KOPT-K1 (cell line): ENCODE measurements around the gene SNCA.

Source experiments
- H3K27ac ChIP-seq: fragments of 200-600 bp; sonication (generic); 2 replicates; pipeline ENCODE4 v1.5.1; 2016; ENCODE audit warnings: antibody characterized with exemption, mild to moderate bottlenecking, low read depth, low read length; ENCODE audit not compliant: poor library complexity, severe bottlenecking
- H3K36me3 ChIP-seq: fragments of 200-600 bp; sonication (generic); 2 replicates; pipeline ENCODE4 v1.5.1; 2017; ENCODE audit warnings: antibody characterized with exemption, mild to moderate bottlenecking, low read length, moderate library complexity; ENCODE audit not compliant: insufficient read depth
- H3K9me3 ChIP-seq: fragments of 200-600 bp; sonication (generic); 2 replicates; pipeline ENCODE4 v1.5.1; 2017; ENCODE audit warnings: antibody characterized with exemption, low read length, mild to moderate bottlenecking; ENCODE audit not compliant: insufficient read depth, poor library complexity, severe bottlenecking

Gene SNCA

GRCh38 chr4:89836897-89837384, at the start of gene SNCA:
TSS of gene SNCA (minus strand) at chr4:89837161. CDS start at chr4:89835667, 1,494 bp downstream.
- Histone ChIP-seq H3K27ac (no peak within 1 kb of the TSS), H3K9me3 (no peaks in the 10 kb centered on the region), H3K36me3 (no peaks in the 10 kb centered on the region)

- no peaks in the 10 kb centered on the region for H3K9me3 ChIP-seq
- H3K27ac ChIP-seq, result no peak overlapping the region
Observed at GRCh38 chr4:89879215-89879614, 42.3 kb upstream of the SNCA start.

GRCh38 chr4:89878611-89879010, 41.6 kb upstream of the SNCA start:
- Histone ChIP-seq H3K27ac (no peak overlapping the region), H3K36me3 (no peaks in the 10 kb centered on the region), H3K9me3 (no peaks in the 10 kb centered on the region)

More at GRCh38 chr4:89879215-89879614, 42.3 kb upstream of the SNCA start:
- no peaks in the 10 kb centered on the region for H3K36me3 ChIP-seq

GRCh38 chr4:89876548-89876947, 39.6 kb upstream of the SNCA start:
- Histone ChIP-seq H3K9me3 (no peaks in the 10 kb centered on the region), H3K27ac (no peak overlapping the region), H3K36me3 (no peaks in the 10 kb centered on the region)

DNA sequence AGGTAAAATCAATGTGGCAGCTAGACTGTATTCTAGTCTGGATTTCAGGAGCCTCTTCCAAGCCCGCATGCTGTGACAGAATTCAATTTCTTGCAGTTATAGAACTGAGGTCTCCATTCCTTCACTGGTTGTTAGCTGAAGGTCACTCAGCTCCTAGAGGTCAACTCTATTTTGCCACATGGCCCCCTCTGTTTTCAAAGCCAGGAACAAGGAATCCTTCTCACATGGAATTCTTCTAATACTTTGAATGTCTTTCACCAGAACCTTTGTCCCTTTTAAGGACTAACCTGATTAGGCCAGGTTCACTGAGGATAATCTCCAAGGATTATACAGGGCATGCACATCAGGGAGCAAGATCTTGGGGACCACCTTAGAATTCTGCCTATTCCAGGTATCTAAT, 34.2 kb upstream of the SNCA start:
- Histone ChIP-seq H3K27ac (no peak overlapping the region), H3K36me3 (no peaks in the 10 kb centered on the region), H3K9me3 (no peaks in the 10 kb centered on the region)

DNA sequence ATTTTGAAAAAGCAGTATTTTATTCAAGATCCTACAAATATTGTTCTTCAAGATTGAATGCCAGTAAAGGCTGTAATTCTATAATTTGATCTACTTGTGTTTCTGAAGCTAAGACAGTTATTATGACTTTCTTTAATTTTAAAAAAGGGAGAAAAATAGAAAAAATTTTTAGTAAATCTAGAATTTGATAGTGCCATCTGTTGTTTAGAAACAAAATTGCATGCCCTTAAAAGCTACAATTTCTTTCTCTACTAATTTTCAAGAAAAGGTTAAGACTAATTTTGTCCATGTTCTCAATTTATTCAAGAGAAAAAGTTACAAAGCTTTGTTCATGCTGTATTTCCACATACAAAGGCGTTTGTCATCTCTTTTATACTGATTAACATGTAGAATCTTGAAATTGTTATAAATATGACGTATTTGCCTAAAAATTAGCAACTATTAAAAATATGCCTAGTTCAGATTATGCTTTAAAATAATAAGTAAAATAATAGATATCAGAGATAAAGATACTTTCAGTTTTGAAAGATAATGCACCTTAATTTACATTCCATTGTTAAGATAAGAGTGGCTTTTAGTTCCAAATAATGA, 32.1 kb upstream of the SNCA start:
- Histone ChIP-seq H3K9me3 (no peaks in the 10 kb centered on the region), H3K27ac (no peak overlapping the region), H3K36me3 (no peaks in the 10 kb centered on the region)

DNA sequence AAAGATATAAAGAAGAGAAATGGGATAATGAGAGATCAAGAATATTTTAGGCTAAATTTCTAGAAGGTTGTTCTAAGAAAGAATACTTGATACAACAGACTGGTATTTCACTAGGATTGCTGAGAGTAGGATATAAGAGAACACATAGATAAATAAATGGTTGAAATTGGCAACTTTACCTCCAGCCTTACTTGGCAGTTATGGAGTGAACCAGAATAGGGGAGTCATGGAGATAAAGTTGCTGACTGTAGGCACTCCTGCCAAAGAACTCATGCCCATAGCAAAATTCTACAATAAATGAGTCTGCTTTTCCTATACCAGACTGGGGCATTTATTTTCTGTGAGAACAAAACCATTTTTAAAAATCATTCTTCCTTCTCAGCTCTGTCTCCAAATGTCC, 31.3 kb upstream of the SNCA start:
- no peaks in the 10 kb centered on the region for H3K36me3 ChIP-seq
- no peaks in the 10 kb centered on the region for H3K9me3 ChIP-seq
- no peak overlapping the region for H3K27ac ChIP-seq

- Histone ChIP-seq H3K36me3 (no peaks in the 10 kb centered on the region), H3K9me3 (no peaks in the 10 kb centered on the region), H3K27ac (no peak overlapping the region)
Observed at GRCh38 chr4:89863533-89863932, 26.6 kb upstream of the SNCA start.

DNA sequence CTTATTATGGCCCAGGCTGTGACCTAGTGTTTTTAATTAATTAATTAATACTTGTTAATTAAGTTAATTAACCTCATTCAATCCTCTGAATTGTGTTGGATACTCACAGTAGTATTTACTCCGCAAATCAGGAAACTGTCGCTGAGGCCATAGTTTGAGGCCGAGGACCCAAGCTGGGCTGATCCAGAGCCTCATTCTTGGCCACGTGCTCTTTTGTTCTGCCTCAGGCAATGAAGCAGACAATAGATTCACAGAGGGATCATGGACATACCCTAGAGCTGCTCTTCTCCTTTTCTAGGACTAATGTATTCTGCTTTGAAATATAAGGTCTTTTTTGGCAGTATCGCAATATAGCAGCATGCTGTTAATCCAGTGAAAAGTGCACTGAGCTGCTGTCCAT, 24.0 kb upstream of the SNCA start:
- Histone ChIP-seq H3K36me3 (no peaks in the 10 kb centered on the region), H3K9me3 (no peaks in the 10 kb centered on the region), H3K27ac (no peak overlapping the region)

GRCh38 chr4:89855236-89855635, 18.3 kb upstream of the SNCA start:
- H3K9me3 ChIP-seq, result no peaks in the 10 kb centered on the region
- no peak overlapping the region for H3K27ac ChIP-seq
- H3K36me3 ChIP-seq, result no peaks in the 10 kb centered on the region

- no peak overlapping the region for H3K27ac ChIP-seq
- peaks cover 5% of the 10 kb centered on the region for H3K9me3 ChIP-seq
- no peaks in the 10 kb centered on the region for H3K36me3 ChIP-seq
Observed at GRCh38 chr4:89847571-89848325, 10.8 kb upstream of the SNCA start.

DNA sequence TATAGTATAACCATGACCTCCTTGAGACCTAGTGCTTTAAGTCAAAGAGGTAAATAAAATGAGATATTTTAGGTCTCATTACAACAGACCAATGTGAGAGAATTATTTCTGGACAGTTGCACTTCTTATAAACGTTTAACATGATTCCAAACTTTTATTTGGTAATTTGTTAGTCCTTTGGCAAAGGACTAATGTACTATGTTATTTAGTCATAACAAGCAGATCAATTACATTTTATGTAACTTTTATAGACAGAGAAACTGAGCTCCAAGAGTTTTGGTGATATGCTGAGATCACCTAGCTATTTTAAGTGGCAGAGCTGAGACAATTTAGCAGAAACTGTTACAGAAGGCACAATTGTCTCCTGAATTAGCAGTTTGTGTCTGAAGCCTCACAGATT, 2.6 kb upstream of the SNCA start:
- H3K27ac ChIP-seq, result no peak overlapping the region
- no peaks in the 10 kb centered on the region for H3K36me3 ChIP-seq
- no peaks in the 10 kb centered on the region for H3K9me3 ChIP-seq

- no peaks in the 10 kb centered on the region for H3K9me3 ChIP-seq
- no peak overlapping the region for H3K27ac ChIP-seq
- no peaks in the 10 kb centered on the region for H3K36me3 ChIP-seq
Observed at GRCh38 chr4:89837993-89838390, 1.0 kb upstream of the SNCA start.

DNA sequence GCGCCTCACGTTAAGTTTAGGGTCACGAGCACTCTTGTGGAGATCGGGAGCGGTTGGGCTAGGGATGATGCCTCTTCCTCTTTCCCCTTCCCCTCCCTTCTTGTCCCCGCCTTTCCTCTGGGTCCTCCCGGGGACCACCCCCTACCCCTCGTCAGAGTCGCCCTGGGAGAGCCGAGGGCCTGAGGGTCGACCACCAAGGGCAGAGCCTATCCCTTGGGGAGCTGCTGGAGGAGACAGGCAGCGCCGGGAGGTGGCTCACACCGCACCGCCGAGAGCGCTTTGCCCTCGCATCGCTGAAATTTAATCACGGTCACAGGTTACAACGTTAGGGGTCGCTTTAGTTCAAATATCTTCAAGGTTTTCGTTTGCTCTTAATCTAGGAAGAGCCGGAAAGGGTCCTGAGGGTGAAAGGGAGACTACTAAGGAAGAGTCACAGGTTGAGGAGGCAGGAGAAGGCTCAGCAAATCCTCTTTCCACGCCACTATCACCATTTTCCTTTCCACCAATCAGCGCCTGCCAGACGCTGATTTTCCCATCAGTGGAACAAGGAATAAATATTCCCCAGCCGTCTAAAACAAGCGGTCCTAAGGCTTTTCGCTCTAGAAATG, 528 bp upstream of the SNCA start:
- Histone ChIP-seq H3K27ac (no peak overlapping the region), H3K9me3 (no peaks in the 10 kb centered on the region)

DNA sequence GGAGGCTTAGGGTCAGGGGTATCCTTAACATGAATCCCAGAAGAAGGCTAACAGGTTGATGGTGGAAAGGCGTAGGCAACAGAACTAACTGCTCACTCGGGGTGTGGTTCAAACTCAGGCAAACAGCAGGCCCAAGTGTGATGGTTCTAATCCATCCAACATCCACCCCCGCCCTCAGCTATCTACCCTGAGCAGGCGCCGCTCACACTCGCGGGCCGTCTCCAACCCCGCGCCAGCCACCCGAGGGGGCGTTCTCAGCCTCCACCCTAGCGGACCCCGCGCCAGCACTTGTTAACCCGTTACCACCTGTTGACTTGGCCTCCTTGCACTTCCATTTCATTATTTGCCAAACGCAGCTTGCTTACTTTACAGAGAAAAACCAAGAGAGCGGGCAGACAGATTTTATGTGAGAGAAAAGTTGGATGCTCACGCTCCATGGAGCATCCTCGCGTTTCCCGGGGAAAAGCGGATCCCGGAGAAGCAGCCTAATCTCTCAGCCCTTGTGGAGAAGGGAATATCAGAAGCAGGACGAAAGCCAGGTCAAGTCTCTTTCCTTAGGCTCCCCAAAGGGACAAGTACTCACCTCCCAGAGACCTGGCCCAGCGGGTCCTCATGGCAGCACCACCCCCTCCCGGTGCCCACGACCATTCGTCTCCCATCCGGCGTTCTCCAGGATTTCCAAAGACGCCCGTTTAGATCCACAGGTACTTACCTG, 773 bp downstream of the SNCA start:
- no peaks in the 10 kb centered on the region for H3K36me3 ChIP-seq
- no peaks in the 10 kb centered on the region for H3K9me3 ChIP-seq
- H3K27ac ChIP-seq, result no peak overlapping the region

More for the DNA sequence above, 528 bp upstream of the SNCA start:
- no peaks in the 10 kb centered on the region for H3K36me3 ChIP-seq
